Measurements from ENCODE around the gene GOLPH3L. TPM values are rescaled to one million over a fixed set of nuclear protein-coding genes. Genes with fewer than 3 reads are reported as not detected.

The GOLPH3L gene
- total RNA-seq, 4 donors from 2014 or later = 16.2 to 23.9 (median 21.6) TPM

DNA sequence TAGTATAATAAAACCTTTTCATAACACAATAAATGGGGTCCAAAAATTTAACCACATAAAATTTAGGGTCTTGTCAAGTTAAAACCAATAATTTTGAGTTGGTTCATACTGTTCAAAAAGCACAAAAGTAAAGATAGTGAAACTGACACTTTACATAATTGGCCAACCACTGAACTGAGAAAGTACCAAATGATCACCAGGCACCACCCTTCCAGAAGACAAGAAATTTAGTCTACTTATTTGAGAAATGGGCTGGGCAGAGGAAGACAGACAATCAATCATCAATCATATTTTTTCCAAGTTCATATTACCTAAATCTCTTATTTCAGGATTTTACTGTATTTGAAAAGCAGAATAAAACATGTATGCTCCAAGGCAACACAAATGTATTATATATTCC lies 6.5 kb upstream of the GOLPH3L start:
- no peaks in the 10 kb centered on the region for H3K4me1 ChIP-seq
- intact Hi-C loops (cut with DNase I) = no loop called here
- H3K27ac ChIP-seq (replicated peaks in 1 of 4) = no peak overlapping the region
- H3K27me3 ChIP-seq = no peaks in the 10 kb centered on the region
- no peak for TF ChIP-seq EP300 (IDR thresholded peaks at IDR 0.05)
- no peak for TF ChIP-seq POLR2A (IDR thresholded peaks at IDR 0.05; ENCODE audit: low read depth)
- no peak for TF ChIP-seq POLR2AphosphoS5 (IDR thresholded peaks at IDR 0.05)
- no peak for DNase-seq (ENCODE audit: extremely low spot score)
- H3K9me3 ChIP-seq = no peaks in the 10 kb centered on the region
- no peak overlapping the region for H3K4me3 ChIP-seq
- H3K36me3 ChIP-seq = no peaks in the 10 kb centered on the region

DNA sequence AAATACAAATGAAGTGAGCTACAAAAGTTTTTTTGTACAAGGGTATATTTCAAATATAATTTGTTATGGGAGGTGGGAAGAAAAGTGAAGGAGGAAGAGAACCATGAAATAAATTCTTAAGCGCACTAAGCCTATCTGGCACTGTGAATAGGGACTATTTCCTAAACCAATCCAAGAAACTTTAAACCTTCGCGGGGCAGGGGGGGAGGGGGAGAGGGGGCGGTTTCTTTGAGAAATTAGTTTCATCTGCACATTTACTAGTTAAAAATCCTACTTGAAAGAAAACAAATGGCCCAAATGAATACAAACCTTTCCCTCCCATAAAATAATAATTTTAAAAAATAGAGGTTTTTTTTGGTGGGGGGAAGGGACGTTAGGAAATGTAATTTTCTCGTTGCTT lies 364 bp downstream of the GOLPH3L start:
- intact Hi-C loops (cut with DNase I) = loop anchor here (10.0 kb wide), 1 partner anchor 308 kb away; the partner anchor contains the start of genes MINDY1 and PRUNE1

DNA sequence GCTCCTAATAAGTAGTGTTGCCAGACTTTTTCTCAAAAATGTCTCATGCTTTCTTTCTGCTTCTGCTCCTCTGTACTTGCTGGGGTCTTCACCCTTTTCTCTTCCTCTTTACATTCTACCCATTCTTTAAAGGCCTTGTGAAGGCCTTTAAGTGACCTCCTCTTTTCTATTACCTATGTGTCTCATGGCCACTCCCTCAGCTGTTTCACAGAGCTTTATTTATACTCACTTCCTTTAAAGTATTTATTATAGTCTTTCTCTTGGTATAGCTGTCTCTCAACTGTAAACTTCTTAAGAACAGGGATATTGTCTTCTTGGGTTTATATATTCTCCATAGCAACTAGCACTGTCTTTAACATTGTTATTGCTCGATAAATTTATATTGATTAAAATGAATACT lies 792 bp downstream of the GOLPH3L start:
- 22% methylated on average over 1 of the region's 1 CpG for WGBS
- H3K27ac ChIP-seq (replicated peaks in 1 of 4) = peak overlapping the region in 3 of 4 donors; percentile 69 to 81 (median 77)
- intact Hi-C loops (cut with DNase I) = loop anchor here (10.0 kb wide), 1 partner anchor 309 kb away; the partner anchor contains the start of genes MINDY1 and PRUNE1

More for the DNA sequence above, 364 bp downstream of the GOLPH3L start:
- no peak for DNase-seq (ENCODE audit: extremely low spot score)
- H3K27ac ChIP-seq (replicated peaks in 1 of 4) = peak overlapping the region; percentile 69 to 81 (median 78)
- peak overlapping the region; percentile 66 to 75 (median 69) for H3K4me3 ChIP-seq
- H3K9me3 ChIP-seq = no peaks in the 10 kb centered on the region
- peaks cover 6 to 29% (median 21%) of the 10 kb centered on the region in 4 donors for H3K36me3 ChIP-seq
- peaks cover 14 to 37% (median 34%) of the 10 kb centered on the region in 4 donors for H3K4me1 ChIP-seq
- WGBS = 0% methylated on average over 6 of the region's 6 CpGs
- no peaks in the 10 kb centered on the region for H3K27me3 ChIP-seq
- no peak for TF ChIP-seq POLR2A (IDR thresholded peaks at IDR 0.05; ENCODE audit: low read depth)
- TF ChIP-seq, protein P1, sequence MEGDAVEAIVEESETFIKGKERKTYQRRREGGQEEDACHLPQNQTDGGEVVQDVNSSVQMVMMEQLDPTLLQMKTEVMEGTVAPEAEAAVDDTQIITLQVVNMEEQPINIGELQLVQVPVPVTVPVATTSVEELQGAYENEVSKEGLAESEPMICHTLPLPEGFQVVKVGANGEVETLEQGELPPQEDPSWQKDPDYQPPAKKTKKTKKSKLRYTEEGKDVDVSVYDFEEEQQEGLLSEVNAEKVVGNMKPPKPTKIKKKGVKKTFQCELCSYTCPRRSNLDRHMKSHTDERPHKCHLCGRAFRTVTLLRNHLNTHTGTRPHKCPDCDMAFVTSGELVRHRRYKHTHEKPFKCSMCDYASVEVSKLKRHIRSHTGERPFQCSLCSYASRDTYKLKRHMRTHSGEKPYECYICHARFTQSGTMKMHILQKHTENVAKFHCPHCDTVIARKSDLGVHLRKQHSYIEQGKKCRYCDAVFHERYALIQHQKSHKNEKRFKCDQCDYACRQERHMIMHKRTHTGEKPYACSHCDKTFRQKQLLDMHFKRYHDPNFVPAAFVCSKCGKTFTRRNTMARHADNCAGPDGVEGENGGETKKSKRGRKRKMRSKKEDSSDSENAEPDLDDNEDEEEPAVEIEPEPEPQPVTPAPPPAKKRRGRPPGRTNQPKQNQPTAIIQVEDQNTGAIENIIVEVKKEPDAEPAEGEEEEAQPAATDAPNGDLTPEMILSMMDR (IDR thresholded peaks at IDR 0.05) = no peak
- no peak for TF ChIP-seq EP300 (IDR thresholded peaks at IDR 0.05)
- no peak for TF ChIP-seq POLR2AphosphoS5 (IDR thresholded peaks at IDR 0.05)

DNA sequence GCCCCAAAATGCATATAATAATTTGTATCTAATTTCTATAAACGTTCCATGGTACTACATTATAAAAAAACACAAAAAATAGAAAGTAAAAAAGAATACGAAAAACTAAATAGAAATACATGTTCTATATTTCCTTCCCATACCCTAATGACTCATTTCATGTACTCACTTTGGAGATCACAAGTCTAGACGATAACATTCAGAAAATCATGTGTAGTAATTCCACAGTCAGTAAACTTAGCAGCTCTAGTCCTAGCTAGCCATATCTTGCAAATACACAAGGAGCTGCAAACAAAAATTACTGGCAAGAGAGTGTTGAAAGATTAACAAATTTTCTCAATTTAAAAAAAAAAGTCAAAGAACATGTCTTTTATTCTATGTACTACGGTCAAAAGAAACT lies 1.4 kb downstream of the GOLPH3L start:
- intact Hi-C loops (cut with DNase I) = loop anchor here (10.0 kb wide), 1 partner anchor 309 kb away; the partner anchor contains the start of genes MINDY1 and PRUNE1
- Histone ChIP-seq H3K4me3 (peak overlapping the region in 1 of 4 donors; percentile 66), H3K27me3 (no peaks in the 10 kb centered on the region), H3K27ac (replicated peaks in 1 of 4) (peak overlapping the region in 2 of 4 donors; percentile 77 to 81), H3K4me1 (peaks cover 14 to 37% (median 34%) of the 10 kb centered on the region in 4 donors), H3K9me3 (no peaks in the 10 kb centered on the region), H3K36me3 (peaks cover 6 to 38% (median 26%) of the 10 kb centered on the region in 4 donors)
- no peak for DNase-seq (ENCODE audit: extremely low spot score)
- 76% methylated on average over 4 of the region's 4 CpGs for WGBS
- TF ChIP-seq POLR2A (IDR thresholded peaks at IDR 0.05; ENCODE audit: low read depth) (no peak), EP300 (IDR thresholded peaks at IDR 0.05) (no peak), POLR2AphosphoS5 (IDR thresholded peaks at IDR 0.05) (no peak)
- TF ChIP-seq, protein P1 (IDR thresholded peaks at IDR 0.05) = no peak

More for the DNA sequence above, 792 bp downstream of the GOLPH3L start:
- peak overlapping the region; percentile 66 to 75 (median 69) for H3K4me3 ChIP-seq
- no peaks in the 10 kb centered on the region for H3K27me3 ChIP-seq
- H3K36me3 ChIP-seq = peaks cover 6 to 32% (median 23%) of the 10 kb centered on the region in 4 donors
- no peak for DNase-seq (ENCODE audit: extremely low spot score)
- H3K4me1 ChIP-seq = peaks cover 14 to 37% (median 34%) of the 10 kb centered on the region in 4 donors
- H3K9me3 ChIP-seq = no peaks in the 10 kb centered on the region
- TF ChIP-seq EP300 (IDR thresholded peaks at IDR 0.05) (no peak), POLR2AphosphoS5 (IDR thresholded peaks at IDR 0.05) (no peak), POLR2A (IDR thresholded peaks at IDR 0.05; ENCODE audit: low read depth) (no peak)
- TF ChIP-seq, protein P1 (IDR thresholded peaks at IDR 0.05) = no peak

DNA sequence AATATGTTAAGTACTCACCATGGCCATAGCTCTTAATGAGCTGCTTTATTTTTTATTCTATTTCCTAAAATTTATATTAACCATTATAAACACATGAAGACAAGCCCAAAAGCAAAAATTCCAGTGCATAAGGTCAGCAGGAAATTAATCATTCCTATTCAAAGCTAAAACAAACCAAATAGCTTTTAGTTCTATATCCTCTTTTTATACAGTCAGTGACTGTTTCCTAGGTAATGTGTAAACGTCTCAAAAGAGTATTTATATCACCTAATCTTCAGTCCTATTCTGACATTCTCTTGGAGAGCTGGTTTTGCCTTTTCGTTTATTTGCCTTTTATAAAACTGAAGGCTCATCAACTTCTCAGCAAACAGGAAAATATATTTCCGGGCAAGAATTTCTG lies 4.2 kb downstream of the GOLPH3L start:
- DNase-seq (ENCODE audit: extremely low spot score) = no peak
- H3K36me3 ChIP-seq = peaks cover 16 to 61% (median 36%) of the 10 kb centered on the region in 4 donors
- H3K4me1 ChIP-seq = peaks cover 11 to 39% (median 34%) of the 10 kb centered on the region in 4 donors
- intact Hi-C loops (cut with DNase I) = loop anchor here (10.0 kb wide), 1 partner anchor 312 kb away; the partner anchor contains the start of genes MINDY1 and PRUNE1
- H3K4me3 ChIP-seq = no peak overlapping the region
- H3K9me3 ChIP-seq = no peaks in the 10 kb centered on the region
- peak overlapping the region in 3 of 4 donors; percentile 12 to 51 (median 14) for H3K27ac ChIP-seq (replicated peaks in 1 of 4)
- TF ChIP-seq POLR2AphosphoS5 (IDR thresholded peaks at IDR 0.05) (no peak), EP300 (IDR thresholded peaks at IDR 0.05) (no peak), POLR2A (IDR thresholded peaks at IDR 0.05; ENCODE audit: low read depth) (no peak)
- TF ChIP-seq, protein P1 (IDR thresholded peaks at IDR 0.05) = no peak
- H3K27me3 ChIP-seq = no peaks in the 10 kb centered on the region
- 28% methylated on average over 3 of the region's 3 CpGs for WGBS
